DMS114 treated with DMSO at 0.1 percent for 48 hours (cell line): ENCODE measurements around the gene TNKS1BP1.
A peak's percentile ranks its signal among the peaks of the same experiment; 100 is the strongest.
"Not testable (repeated sequence)": the region's sequence is repeated elsewhere in the genome, so short reads cannot be mapped to it uniquely, and the experiment has no call there.

Experiments used
- DNase-seq: peaks from one replicate; lab custom pipeline; 2025; ENCODE audit not compliant: unreplicated experiment; lab: John Stamatoyannopoulos, UW

Gene TNKS1BP1

GRCh38 chr11:57288771-57289579, 35.8 kb downstream of the TNKS1BP1 start:
- no peak for DNase-seq

GRCh38 chr11:57287884-57288283, 36.9 kb downstream of the TNKS1BP1 start:
- no peak for DNase-seq

- no peak for DNase-seq
Measured at GRCh38 chr11:57283231-57283990, 41.3 kb downstream of the TNKS1BP1 start.

- not testable (repeated sequence) for DNase-seq
Measured at GRCh38 chr11:57281546-57281945, 43.2 kb downstream of the TNKS1BP1 start.

- DNase-seq, result no peak
Measured at GRCh38 chr11:57279116-57279515, 45.6 kb downstream of the TNKS1BP1 start.

GRCh38 chr11:57278721-57279095, 46.0 kb downstream of the TNKS1BP1 start:
- no peak for DNase-seq

GRCh38 chr11:57277845-57278720, 46.7 kb downstream of the TNKS1BP1 start:
- DNase-seq, result peak; percentile 22

GRCh38 chr11:57276971-57277675, 47.6 kb downstream of the TNKS1BP1 start:
- no peak for DNase-seq

- DNase-seq, result no peak
Measured at GRCh38 chr11:57276169-57276970, 48.4 kb downstream of the TNKS1BP1 start.

- no peak for DNase-seq
Measured at GRCh38 chr11:57275582-57275981, 49.2 kb downstream of the TNKS1BP1 start.

GRCh38 chr11:57274904-57275498, 49.8 kb downstream of the TNKS1BP1 start:
- no peak for DNase-seq

- DNase-seq, result no peak
Measured at GRCh38 chr11:57273448-57274058, 51.2 kb downstream of the TNKS1BP1 start.

- no peak for DNase-seq
Measured at GRCh38 chr11:57269571-57270021, 55.2 kb downstream of the TNKS1BP1 start.

- no peak for DNase-seq
Measured at GRCh38 chr11:57266157-57266556, 58.6 kb downstream of the TNKS1BP1 start.

- no peak for DNase-seq
Measured at GRCh38 chr11:57263351-57263750, 61.4 kb downstream of the TNKS1BP1 start.

- DNase-seq, result no peak
Measured at GRCh38 chr11:57262157-57262556, 62.6 kb downstream of the TNKS1BP1 start.

GRCh38 chr11:57260937-57261783, 63.6 kb downstream of the TNKS1BP1 start:
- no peak for DNase-seq

- no peak for DNase-seq
Measured at GRCh38 chr11:57256119-57256518, 68.6 kb downstream of the TNKS1BP1 start.
